Keratinocyte (primary cell): ENCODE data around the gene PAX2. TPM values are rescaled to one million over a fixed set of nuclear protein-coding genes. Genes with fewer than 3 reads are reported as not detected.

Source experiments
- DNase-seq: peaks from one replicate; pipeline ENCODE4 v3.0.0-alpha.2; 2011; ENCODE audit warnings: low read depth, missing footprints, low spot score
- FAIRE-seq: peaks from 2 replicates; lab custom pipeline; 2011; peaks lifted over from hg19 to GRCh38; lab: Jason Lieb, UNC
- H2AFZ ChIP-seq: 2 replicates; pipeline ENCODE4 v1.6.0; 2012; ENCODE audit warnings: low read length, control low read depth, inconsistent platforms; ENCODE audit not compliant: control insufficient read depth
- H3K27ac ChIP-seq: 2 replicates; pipeline ENCODE4 v1.5.1; 2011; ENCODE audit warnings: low read length; ENCODE audit not compliant: control insufficient read depth, insufficient read depth
- H3K27me3 ChIP-seq: 3 replicates; pipeline ENCODE4 v1.6.0; 2011; ENCODE audit warnings: low read length; ENCODE audit not compliant: control insufficient read depth, insufficient read depth; ENCODE audit errors: extremely low read depth
- H3K36me3 ChIP-seq, 2 experiments: 2 replicates in 1 of 2; 3 replicates in 1 of 2; pipeline ENCODE4 v1.5.1; 2011; ENCODE audit warnings: low read length in 2 of 2, mild to moderate bottlenecking in 1 of 2; ENCODE audit not compliant: control insufficient read depth in 2 of 2, insufficient read depth in 2 of 2; ENCODE audit errors: extremely low read depth in 1 of 2
- H3K4me1 ChIP-seq: 3 replicates; pipeline ENCODE4 v1.5.1; 2011; ENCODE audit warnings: low read length; ENCODE audit not compliant: control insufficient read depth, insufficient read depth; ENCODE audit errors: extremely low read depth
- H3K4me2 ChIP-seq: 3 replicates; pipeline ENCODE4 v1.6.0; 2011; ENCODE audit warnings: low read depth, low read length; ENCODE audit not compliant: control insufficient read depth, insufficient read depth; ENCODE audit errors: extremely low read depth
- H3K4me3 ChIP-seq, 3 experiments: fragments of 200-600 bp in 1 of 3; sonication (generic) in 1 of 3; 2 replicates in 2 of 3; 3 replicates in 1 of 3; pipeline ENCODE4 v1.5.1; 2011 to 2016; ENCODE audit warnings: low read length in 3 of 3, mild to moderate bottlenecking in 3 of 3, control low read depth in 2 of 3, inconsistent platforms in 1 of 3, low read depth in 1 of 3, mixed read lengths in 1 of 3, mixed run types in 1 of 3, moderate library complexity in 1 of 3; ENCODE audit not compliant: control insufficient read depth in 2 of 3, insufficient read depth in 2 of 3; ENCODE audit errors: extremely low read depth in 1 of 3
- H3K79me2 ChIP-seq: 2 replicates; pipeline ENCODE4 v1.6.0; 2012; ENCODE audit warnings: low read length; ENCODE audit not compliant: control insufficient read depth, insufficient read depth
- H3K9ac ChIP-seq: 3 replicates; pipeline ENCODE4 v1.6.0; 2011; ENCODE audit warnings: low read length; ENCODE audit not compliant: control insufficient read depth, insufficient read depth; ENCODE audit errors: extremely low read depth
- H3K9me1 ChIP-seq: 3 replicates; pipeline ENCODE4 v1.6.0; 2011; ENCODE audit warnings: low read length; ENCODE audit not compliant: control insufficient read depth, insufficient read depth; ENCODE audit errors: extremely low read depth
- H3K9me3 ChIP-seq: 2 replicates; pipeline ENCODE4 v1.5.1; 2012; ENCODE audit warnings: low read depth, low read length; ENCODE audit not compliant: control insufficient read depth
- H4K20me1 ChIP-seq: 3 replicates; pipeline ENCODE4 v1.6.0; 2011; ENCODE audit warnings: low read length; ENCODE audit not compliant: control insufficient read depth, insufficient read depth; ENCODE audit errors: extremely low read depth
- EZH2 ChIP-seq: IDR thresholded peaks from one replicate; pipeline ENCODE4 v1.6.1; 2012; ENCODE audit warnings: inconsistent platforms, mild to moderate bottlenecking, low read length, moderate library complexity
- dilution Hi-C: fragments of 300-500 bp; cut with MboI; formaldehyde crosslinking; loops from one replicate; pipeline ENCODE4 v1.7.0; 2020; ENCODE audit warnings: low sequenced_read_pairs; ENCODE audit not compliant: extremely low pct_ligation_motif_present
- polyA plus RNA-seq, 5 experiments: library from polyadenylated mRNA; depleted of rRNA in 3 of 5; stranded (reverse) in 3 of 5; stranded (forward) in 1 of 5; unstranded in 1 of 5; fragments of >200 nt; gene quantifications; 1 replicate in 1 of 5; 2 replicates in 3 of 5; 3 replicates in 1 of 5; pipeline versions ENCODE4 v1.2.1 to v1.2.3, GENCODE V29; 2011 to 2012; ENCODE audit warnings: missing spikeins in 2 of 5, low read depth in 1 of 5, low replicate concordance in 1 of 5
- TF ChIP-seq, protein P1 (sequence below), 3 experiments: IDR thresholded peaks in 1 of 3; conservative IDR thresholded peaks in 1 of 3; optimal IDR thresholded peaks in 1 of 3; 2 replicates in 2 of 3; 3 replicates in 1 of 3; pipeline versions ENCODE3 to v1.5.1; 2011; ENCODE audit warnings: low read length in 3 of 3, mild to moderate bottlenecking in 3 of 3, moderate library complexity in 2 of 3, control low read depth in 1 of 3, inconsistent platforms in 1 of 3; ENCODE audit not compliant: insufficient read depth in 2 of 3; ENCODE audit errors: extremely low read depth in 1 of 3

PAX2 gene
- polyA plus RNA-seq, 1 donor (not counting 4 experiments of a cell fraction or from before 2014, with no cell fraction given): not detected

- dilution Hi-C loops: no loop called here
- no peaks in the 10 kb centered on the region for H3K79me2 ChIP-seq
- no peak overlapping the region for H3K27ac ChIP-seq
- H3K4me2 ChIP-seq: no peak overlapping the region
- no peaks in the 10 kb centered on the region for H3K4me1 ChIP-seq
- H3K36me3 ChIP-seq: no peaks in the 10 kb centered on the region
- H2AFZ ChIP-seq: no peak overlapping the region
- H3K4me3 ChIP-seq: no peak overlapping the region
- H3K27me3 ChIP-seq: peaks cover 94% of the 10 kb centered on the region
- peaks cover 3% of the 10 kb centered on the region for H4K20me1 ChIP-seq
- TF ChIP-seq, protein P1, sequence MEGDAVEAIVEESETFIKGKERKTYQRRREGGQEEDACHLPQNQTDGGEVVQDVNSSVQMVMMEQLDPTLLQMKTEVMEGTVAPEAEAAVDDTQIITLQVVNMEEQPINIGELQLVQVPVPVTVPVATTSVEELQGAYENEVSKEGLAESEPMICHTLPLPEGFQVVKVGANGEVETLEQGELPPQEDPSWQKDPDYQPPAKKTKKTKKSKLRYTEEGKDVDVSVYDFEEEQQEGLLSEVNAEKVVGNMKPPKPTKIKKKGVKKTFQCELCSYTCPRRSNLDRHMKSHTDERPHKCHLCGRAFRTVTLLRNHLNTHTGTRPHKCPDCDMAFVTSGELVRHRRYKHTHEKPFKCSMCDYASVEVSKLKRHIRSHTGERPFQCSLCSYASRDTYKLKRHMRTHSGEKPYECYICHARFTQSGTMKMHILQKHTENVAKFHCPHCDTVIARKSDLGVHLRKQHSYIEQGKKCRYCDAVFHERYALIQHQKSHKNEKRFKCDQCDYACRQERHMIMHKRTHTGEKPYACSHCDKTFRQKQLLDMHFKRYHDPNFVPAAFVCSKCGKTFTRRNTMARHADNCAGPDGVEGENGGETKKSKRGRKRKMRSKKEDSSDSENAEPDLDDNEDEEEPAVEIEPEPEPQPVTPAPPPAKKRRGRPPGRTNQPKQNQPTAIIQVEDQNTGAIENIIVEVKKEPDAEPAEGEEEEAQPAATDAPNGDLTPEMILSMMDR (optimal IDR thresholded peaks at IDR 0.05 in 1 of 3, IDR thresholded peaks at IDR 0.05 in 1 of 3, conservative IDR thresholded peaks at IDR 0.05 in 1 of 3; ENCODE audit: extremely low read depth in 1 of 3, insufficient read depth in 2 of 3, low read length in 3 of 3): no peak
- peak; percentile 98 for TF ChIP-seq EZH2
- DNase-seq (no peak), FAIRE-seq (no peak)
- H3K9me1 ChIP-seq: no peaks in the 10 kb centered on the region
- H3K9me3 ChIP-seq: no peaks in the 10 kb centered on the region
- H3K9ac ChIP-seq: no peak overlapping the region
Observed at GRCh38 chr10:100750291-100751210, 5.2 kb downstream of the PAX2 start.

DNA sequence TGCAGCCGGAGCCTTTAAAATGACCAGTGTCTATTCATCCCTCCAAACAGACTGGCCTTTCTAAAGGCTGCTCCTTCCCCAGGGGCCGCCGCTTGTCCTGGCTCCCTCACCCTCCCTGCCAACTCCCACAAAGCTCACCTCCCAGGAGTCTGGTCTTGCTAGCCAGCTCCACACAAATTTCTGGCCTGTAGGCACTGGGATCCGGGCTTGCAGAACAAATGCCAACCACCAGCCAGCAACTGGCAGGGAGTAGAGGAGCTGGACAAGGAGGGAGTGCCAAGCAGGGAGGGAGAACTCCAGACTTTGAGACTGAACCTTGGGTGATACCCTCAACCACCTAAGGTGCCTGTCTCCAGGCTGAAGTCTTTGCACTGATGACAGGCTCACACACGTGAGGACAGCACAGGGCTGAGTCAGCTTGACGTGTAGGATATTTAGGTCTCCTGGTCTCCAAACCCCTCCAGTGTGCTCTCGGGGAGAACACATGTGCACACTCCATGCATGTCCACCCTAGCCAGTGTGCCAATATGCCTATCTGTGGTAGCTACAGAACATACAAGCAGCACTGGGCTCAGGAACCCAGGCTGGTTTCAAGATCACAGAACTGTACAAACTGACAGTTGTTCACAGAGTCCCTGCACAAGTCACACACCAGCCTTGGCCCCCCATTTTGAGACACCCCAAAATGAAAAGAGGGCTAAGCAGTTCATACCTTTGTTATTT, 6.0 kb downstream of the PAX2 start:
- dilution Hi-C loops: no loop called here
- peaks cover 1% of the 10 kb centered on the region for H4K20me1 ChIP-seq

More for the DNA sequence above, 6.0 kb downstream of the PAX2 start:
- Histone ChIP-seq H3K9me1 (no peaks in the 10 kb centered on the region), H3K9ac (no peak overlapping the region), H3K9me3 (no peaks in the 10 kb centered on the region), H3K27me3 (peaks cover 92% of the 10 kb centered on the region), H2AFZ (no peak overlapping the region), H3K79me2 (no peaks in the 10 kb centered on the region), H3K4me1 (no peaks in the 10 kb centered on the region), H3K4me3 (no peak overlapping the region), H3K36me3 (no peaks in the 10 kb centered on the region), H3K4me2 (no peak overlapping the region), H3K27ac (no peak overlapping the region)
- TF ChIP-seq, protein P1 (optimal IDR thresholded peaks at IDR 0.05 in 1 of 3, IDR thresholded peaks at IDR 0.05 in 1 of 3, conservative IDR thresholded peaks at IDR 0.05 in 1 of 3; ENCODE audit: extremely low read depth in 1 of 3, insufficient read depth in 2 of 3, low read length in 3 of 3): no peak
- no peak for TF ChIP-seq EZH2
- no peak for FAIRE-seq
- no peak for DNase-seq
